ENCODE results near the gene COA5. TPM values are rescaled to one million over a fixed set of nuclear protein-coding genes. Genes with fewer than 3 reads are reported as not detected.

COA5 gene
- total and polyA plus RNA-seq, 2 experiments from 2014 or later, result 33.3 to 113 TPM

GRCh38 chr2:98607741-98608115 lies 584 bp downstream of the COA5 start:
- peaks cover 60% of the 10 kb centered on the region for H3K79me2 ChIP-seq (replicated peaks; ENCODE audit: insufficient read depth)
- no peak for ATAC-seq

More at GRCh38 chr2:98607741-98608115, 584 bp downstream of the COA5 start:
- H3K27ac Mint-ChIP-seq, result peak overlapping the region; percentile 95
- H3K36me3 Mint-ChIP-seq (ENCODE audit: low read depth), result peaks cover 30% of the 10 kb centered on the region
- Histone ChIP-seq H3K4me1 (ENCODE audit: insufficient read depth) (peaks cover 17% of the 10 kb centered on the region), H3K27ac (ENCODE audit: low read depth) (peak overlapping the region; percentile 95), H3K4me3 (peak overlapping the region; percentile 96), H4K20me1 (replicated peaks; ENCODE audit: insufficient read depth) (peaks cover 8% of the 10 kb centered on the region), H3K9me2 (ENCODE audit: insufficient read depth) (no peaks in the 10 kb centered on the region), H2AFZ (peak overlapping the region; percentile 98), H3K36me3 (ENCODE audit: insufficient read depth) (peaks cover 14% of the 10 kb centered on the region; the same call in 1 of the 2 replicates), H3K27me3 (ENCODE audit: insufficient read depth) (no peaks in the 10 kb centered on the region), H3F3A (replicated peaks; ENCODE audit: low read depth) (peaks cover 3% of the 10 kb centered on the region), H3K4me2 (peak overlapping the region; percentile 98)
- H3K4me1 Mint-ChIP-seq, result peaks cover 14% of the 10 kb centered on the region
- peaks cover 6% of the 10 kb centered on the region for H3K27me3 Mint-ChIP-seq (ENCODE audit: insufficient read depth, low read depth, poor library complexity)
- H3K4me3 Mint-ChIP-seq, result peak overlapping the region; percentile 86
- DNase-seq (ENCODE audit: low spot score), result no peak
- TF ChIP-seq EZH2 (IDR thresholded peaks at IDR 0.05; ENCODE audit: low read depth, unreplicated experiment), result no peak
- no peak for TF ChIP-seq ZNF462 (CRISPR knock-in tag; IDR thresholded peaks at IDR 0.05)
- TF ChIP-seq EZH2phosphoT487 (IDR thresholded peaks at IDR 0.05; ENCODE audit: unreplicated experiment), result no peak
- TF ChIP-seq CTCF (conservative IDR thresholded peaks at IDR 0.05; ENCODE audit: low read depth in 2 of 2), result no peak
- TF ChIP-seq ZNF331 (CRISPR knock-in tag; IDR thresholded peaks at IDR 0.05; ENCODE audit: low read depth), result no peak
- no peaks in the 10 kb centered on the region; the same call in 2 of the 3 replicates for H3K9me3 Mint-ChIP-seq
